HepG2 (cell line): ENCODE data around the gene DNAJC7. TPM values are rescaled to one million over a fixed set of nuclear protein-coding genes. Genes with fewer than 3 reads are reported as not detected.

Source experiments
- BORCS8-MEF2B ChIP-seq: sonication (generic); formaldehyde crosslinking; IDR thresholded peaks from 2 replicates; pipeline ENCODE4 v1.8.0; 2022; ENCODE audit warnings: mild to moderate bottlenecking, missing genetic modification reagents
- DMAP1 ChIP-seq: IDR thresholded peaks from 2 replicates; pipeline ENCODE4 v1.6.1; 2016
- GZF1 ChIP-seq: sonication (generic); formaldehyde crosslinking; IDR thresholded peaks from 2 replicates; pipeline ENCODE4 v1.5.1; 2020; ENCODE audit warnings: mild to moderate bottlenecking, missing genetic modification reagents
- IKZF5 ChIP-seq: IDR thresholded peaks from 2 replicates; pipeline ENCODE4 v1.6.1; 2018; ENCODE audit warnings: missing genetic modification reagents, mild to moderate bottlenecking, missing compliant biosample characterization
- LBX2 ChIP-seq: sonication (generic); formaldehyde crosslinking; IDR thresholded peaks from 2 replicates; pipeline ENCODE4 v1.5.0; 2020; ENCODE audit warnings: missing genetic modification reagents, mild to moderate bottlenecking, borderline replicate concordance
- NRL ChIP-seq: sonication (generic); formaldehyde crosslinking; IDR thresholded peaks from 2 replicates; pipeline ENCODE4 v1.5.0; 2020; ENCODE audit warnings: missing genetic modification reagents, mild to moderate bottlenecking, moderate library complexity, borderline replicate concordance
- TBP ChIP-seq: sonication (generic); formaldehyde crosslinking; IDR thresholded peaks from 2 replicates; pipeline ENCODE4 v1.5.0; 2020; ENCODE audit warnings: missing genetic modification reagents
- THAP7 ChIP-seq: sonication (generic); formaldehyde crosslinking; IDR thresholded peaks from 2 replicates; pipeline ENCODE4 v1.8.1; 2023; ENCODE audit warnings: mild to moderate bottlenecking, missing genetic modification reagents
- YY1 ChIP-seq: IDR thresholded peaks from 2 replicates; pipeline ENCODE4 v1.6.1; 2011; ENCODE audit warnings: low read length, low read depth, moderate library complexity, mild to moderate bottlenecking; ENCODE audit not compliant: insufficient read depth, insufficient replicate concordance
- ZBTB42 ChIP-seq: sonication (generic); formaldehyde crosslinking; IDR thresholded peaks from 2 replicates; pipeline ENCODE4 v1.5.0; 2020; ENCODE audit warnings: mild to moderate bottlenecking, missing genetic modification reagents
- ZNF138 ChIP-seq: sonication (generic); formaldehyde crosslinking; IDR thresholded peaks from 2 replicates; pipeline ENCODE4 v1.5.0; 2020; ENCODE audit warnings: mild to moderate bottlenecking, low read depth, missing genetic modification reagents
- ZNF382 ChIP-seq: sonication (generic); formaldehyde crosslinking; IDR thresholded peaks from 2 replicates; pipeline ENCODE4 v1.5.0; 2020; ENCODE audit warnings: missing genetic modification reagents, mild to moderate bottlenecking, borderline replicate concordance
- ZNF605 ChIP-seq: sonication (generic); formaldehyde crosslinking; IDR thresholded peaks from 2 replicates; pipeline ENCODE4 v1.8.0; 2022; ENCODE audit warnings: mild to moderate bottlenecking, missing genetic modification reagents
- polyA plus RNA-seq, 8 experiments: library from polyadenylated mRNA; depleted of rRNA in 3 of 8; stranded (reverse) in 7 of 8; unstranded in 1 of 8; fragments of >200 nt; fragmentation: Illumina TruSeq in 4 of 8; extraction: Trizol in 4 of 8; gene quantifications; 2 replicates each; pipeline versions ENCODE4 v1.2.1 to v1.2.3, GENCODE V29; 2011 to 2016; ENCODE audit warnings: low read depth in 4 of 8, missing spikeins in 1 of 8, mixed read lengths in 1 of 8; ENCODE audit not compliant: insufficient read depth in 1 of 8
- total RNA-seq, 5 experiments: library from RNA; depleted of rRNA; stranded (reverse); fragments of >200 nt; fragmentation: Illumina TruSeq; extraction: Trizol; gene quantifications; 2 replicates each; pipeline ENCODE4 v1.2.3, GENCODE V29; 2016; ENCODE audit warnings: low read depth in 1 of 5
- TF ChIP-seq, protein P1 (sequence below), 2 experiments: fragments of 450-650 bp in 1 of 2; sonication (generic) in 1 of 2; formaldehyde crosslinking in 1 of 2; IDR thresholded peaks; 2 replicates each; pipeline versions ENCODE4 v1.6.1 to v1.8.0; 2016 to 2022; ENCODE audit warnings: antibody characterized with exemption in 1 of 2, mild to moderate bottlenecking in 1 of 2, missing genetic modification reagents in 1 of 2
- TF ChIP-seq, protein P2 (sequence below): IDR thresholded peaks from 2 replicates; pipeline ENCODE4 v1.6.1; 2012; ENCODE audit warnings: inconsistent platforms

DNAJC7 gene
- total and polyA plus RNA-seq, 2 of the 13 experiments (the other 11 are each of a cell fraction or from before 2014, with no cell fraction given): 47.7 to 132 TPM

GRCh38 chr17:41959336-41960095, 57.7 kb downstream of the DNAJC7 start (continued):
- TF ChIP-seq, protein P1, sequence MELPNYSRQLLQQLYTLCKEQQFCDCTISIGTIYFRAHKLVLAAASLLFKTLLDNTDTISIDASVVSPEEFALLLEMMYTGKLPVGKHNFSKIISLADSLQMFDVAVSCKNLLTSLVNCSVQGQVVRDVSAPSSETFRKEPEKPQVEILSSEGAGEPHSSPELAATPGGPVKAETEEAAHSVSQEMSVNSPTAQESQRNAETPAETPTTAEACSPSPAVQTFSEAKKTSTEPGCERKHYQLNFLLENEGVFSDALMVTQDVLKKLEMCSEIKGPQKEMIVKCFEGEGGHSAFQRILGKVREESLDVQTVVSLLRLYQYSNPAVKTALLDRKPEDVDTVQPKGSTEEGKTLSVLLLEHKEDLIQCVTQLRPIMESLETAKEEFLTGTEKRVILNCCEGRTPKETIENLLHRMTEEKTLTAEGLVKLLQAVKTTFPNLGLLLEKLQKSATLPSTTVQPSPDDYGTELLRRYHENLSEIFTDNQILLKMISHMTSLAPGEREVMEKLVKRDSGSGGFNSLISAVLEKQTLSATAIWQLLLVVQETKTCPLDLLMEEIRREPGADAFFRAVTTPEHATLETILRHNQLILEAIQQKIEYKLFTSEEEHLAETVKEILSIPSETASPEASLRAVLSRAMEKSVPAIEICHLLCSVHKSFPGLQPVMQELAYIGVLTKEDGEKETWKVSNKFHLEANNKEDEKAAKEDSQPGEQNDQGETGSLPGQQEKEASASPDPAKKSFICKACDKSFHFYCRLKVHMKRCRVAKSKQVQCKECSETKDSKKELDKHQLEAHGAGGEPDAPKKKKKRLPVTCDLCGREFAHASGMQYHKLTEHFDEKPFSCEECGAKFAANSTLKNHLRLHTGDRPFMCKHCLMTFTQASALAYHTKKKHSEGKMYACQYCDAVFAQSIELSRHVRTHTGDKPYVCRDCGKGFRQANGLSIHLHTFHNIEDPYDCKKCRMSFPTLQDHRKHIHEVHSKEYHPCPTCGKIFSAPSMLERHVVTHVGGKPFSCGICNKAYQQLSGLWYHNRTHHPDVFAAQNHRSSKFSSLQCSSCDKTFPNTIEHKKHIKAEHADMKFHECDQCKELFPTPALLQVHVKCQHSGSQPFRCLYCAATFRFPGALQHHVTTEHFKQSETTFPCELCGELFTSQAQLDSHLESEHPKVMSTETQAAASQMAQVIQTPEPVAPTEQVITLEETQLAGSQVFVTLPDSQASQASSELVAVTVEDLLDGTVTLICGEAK (IDR thresholded peaks at IDR 0.05): no peak
- TF ChIP-seq, protein P1 (CRISPR knock-in tag; IDR thresholded peaks at IDR 0.05): 0 out of 2 replicates have a peak, but pooled peaks have one; percentile 56
- peak; percentile 65 for TF ChIP-seq IKZF5 (CRISPR knock-in tag)
- peak; percentile 68; the same call in 1 of the 2 replicates for TF ChIP-seq GZF1 (CRISPR knock-in tag)
- peak; percentile 84; the same call in 1 of the 2 replicates for TF ChIP-seq ZNF138 (CRISPR knock-in tag)
- TF ChIP-seq ZBTB42 (CRISPR knock-in tag): peak; percentile 55; the same call in 1 of the 2 replicates
- TF ChIP-seq DMAP1: 0 out of 2 replicates have a peak, but pooled peaks have one; percentile 57
- TF ChIP-seq TBP (CRISPR knock-in tag): no peak
- TF ChIP-seq, protein P2, sequence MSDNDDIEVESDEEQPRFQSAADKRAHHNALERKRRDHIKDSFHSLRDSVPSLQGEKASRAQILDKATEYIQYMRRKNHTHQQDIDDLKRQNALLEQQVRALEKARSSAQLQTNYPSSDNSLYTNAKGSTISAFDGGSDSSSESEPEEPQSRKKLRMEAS: peak; percentile 71
- TF ChIP-seq BORCS8-MEF2B: 0 out of 2 replicates have a peak, but pooled peaks have one; percentile 62
- TF ChIP-seq NRL (CRISPR knock-in tag): peak; percentile 81; the same call in 1 of the 2 replicates
- no peak for TF ChIP-seq LBX2 (CRISPR knock-in tag)
- peak; percentile 78; the same call in 1 of the 2 replicates for TF ChIP-seq ZNF605
- peak; percentile 70 for TF ChIP-seq YY1
- TF ChIP-seq THAP7: no peak
- TF ChIP-seq ZNF382 (CRISPR knock-in tag): no peak
